SK-N-SH (cell line): ENCODE data around the gene CYYR1. TPM values are rescaled to one million over a fixed set of nuclear protein-coding genes. Genes with fewer than 3 reads are reported as not detected.

Source experiments
- CTCF ChIA-PET: fragments of 300-600, 350-600 bp; formaldehyde crosslinking; extraction: SDS; loops from one replicate; lab custom pipeline; 2021; lab: Yijun Ruan, JAX
- POLR2A ChIA-PET: fragments of 350-600 bp; sonication (Branson Sonifier 250); formaldehyde crosslinking; extraction: SDS; loops from one replicate; lab custom pipeline; 2020; ENCODE audit warnings: antibody characterized with exemption, inconsistent platforms; lab: Yijun Ruan, JAX
- DNase-seq: peaks from one replicate; pipeline ENCODE4 v3.0.0; 2012
- H2AFZ ChIP-seq: fragments of 200-600 bp; sonication (generic); 2 replicates; pipeline ENCODE4 v1.8.1; 2016; ENCODE audit warnings: antibody characterized with exemption, mild to moderate bottlenecking, low read depth
- H3F3A ChIP-seq: fragments of 200-600 bp; sonication (generic); replicated peaks from 2 replicates; pipeline ENCODE3; 2016; ENCODE audit warnings: antibody characterized with exemption, mild to moderate bottlenecking; ENCODE audit not compliant: insufficient read depth
- H3K27ac ChIP-seq, 2 experiments: fragments of 200-500 bp in 1 of 2; fragments of 200-600 bp in 1 of 2; sonication (Bioruptor generic) in 1 of 2; sonication (generic), shearing (Covaris generic) in 1 of 2; 2 replicates each; pipeline versions ENCODE4 v1.5.1 to v1.6.1; 2014 to 2016; ENCODE audit warnings: low read depth in 2 of 2, inconsistent platforms in 1 of 2, low read length in 1 of 2, mild to moderate bottlenecking in 1 of 2, mixed read lengths in 1 of 2
- H3K27me3 ChIP-seq: fragments of 200-600 bp; sonication (generic), shearing (Covaris generic); 2 replicates; pipeline ENCODE4 v1.6.1; 2016; ENCODE audit warnings: mixed run types; ENCODE audit not compliant: insufficient read depth
- H3K36me3 ChIP-seq, 2 experiments: fragments of 200-500 bp in 1 of 2; fragments of 200-600 bp in 1 of 2; sonication (Bioruptor generic) in 1 of 2; sonication (generic) in 1 of 2; replicated peaks in 1 of 2; 2 replicates each; pipeline versions ENCODE3 to v1.5.1; 2014 to 2016; ENCODE audit warnings: low read length in 1 of 2, mild to moderate bottlenecking in 1 of 2; ENCODE audit not compliant: insufficient read depth in 2 of 2, control insufficient read depth in 1 of 2
- H3K4me1 ChIP-seq, 2 experiments: fragments of 200-500 bp in 1 of 2; fragments of 200-600 bp in 1 of 2; sonication (Bioruptor generic) in 1 of 2; sonication (generic), shearing (Covaris generic) in 1 of 2; 2 replicates each; pipeline versions ENCODE4 v1.5.1 to v1.6.1; 2014 to 2016; ENCODE audit warnings: low read depth in 1 of 2, low read length in 1 of 2, mixed run types in 1 of 2; ENCODE audit not compliant: insufficient read depth in 2 of 2, control insufficient read depth in 1 of 2
- H3K4me2 ChIP-seq: fragments of 200-600 bp; sonication (generic), shearing (Covaris generic); 2 replicates; pipeline ENCODE4 v1.6.1; 2017; ENCODE audit warnings: mixed run types
- H3K4me3 ChIP-seq, 2 experiments: fragments of 200-500 bp in 1 of 2; fragments of 200-600 bp in 1 of 2; sonication (Bioruptor generic) in 1 of 2; sonication (generic), shearing (Covaris generic) in 1 of 2; 2 replicates each; pipeline versions ENCODE4 v1.5.1 to v1.8.1; 2014 to 2016; ENCODE audit warnings: low read depth in 2 of 2, inconsistent platforms in 1 of 2, low read length in 1 of 2, mild to moderate bottlenecking in 1 of 2, mixed read lengths in 1 of 2, moderate library complexity in 1 of 2
- H3K79me2 ChIP-seq: fragments of 200-600 bp; sonication (generic); 2 replicates; pipeline ENCODE4 v1.8.1; 2017; ENCODE audit warnings: mild to moderate bottlenecking; ENCODE audit not compliant: insufficient read depth
- H3K9ac ChIP-seq: fragments of 200-600 bp; sonication (generic); 2 replicates; pipeline ENCODE4 v1.6.1; 2017; ENCODE audit warnings: mixed run types
- H3K9me2 ChIP-seq: fragments of 200-600 bp; sonication (generic); 2 replicates; pipeline ENCODE4 v1.6.1; 2017; ENCODE audit warnings: mixed run types
- H3K9me3 ChIP-seq: fragments of 200-600 bp; sonication (generic); 2 replicates; pipeline ENCODE4 v1.6.1; 2017; ENCODE audit warnings: mixed run types, mild to moderate bottlenecking, moderate library complexity
- H4K20me1 ChIP-seq: fragments of 200-600 bp; sonication (generic); 2 replicates; pipeline ENCODE4 v1.6.1; 2017; ENCODE audit warnings: mild to moderate bottlenecking, mixed run types; ENCODE audit not compliant: insufficient read depth
- CHD2 ChIP-seq: fragments of 150-350 bp; IDR thresholded peaks from 2 replicates; pipeline ENCODE4 v1.6.1; 2018; ENCODE audit warnings: low read length; ENCODE audit not compliant: partially characterized antibody
- ELF1 ChIP-seq: IDR thresholded peaks from 2 replicates; pipeline ENCODE4 v1.4.0; 2012
- EP300 ChIP-seq, 2 experiments: IDR thresholded peaks; 2 replicates each; pipeline versions ENCODE4 v1.4.0 to v1.6.1; 2012; ENCODE audit warnings: borderline replicate concordance in 1 of 2, low read depth in 1 of 2, low read length in 1 of 2
- FOSL2 ChIP-seq: IDR thresholded peaks from 2 replicates; pipeline ENCODE4 v1.4.0; 2012; ENCODE audit warnings: low read depth, mild to moderate bottlenecking, moderate library complexity, borderline replicate concordance
- FOXM1 ChIP-seq: IDR thresholded peaks from 2 replicates; pipeline ENCODE4 v1.4.0; 2012; ENCODE audit warnings: low read depth, mild to moderate bottlenecking
- GABPA ChIP-seq: IDR thresholded peaks from 2 replicates; pipeline ENCODE4 v1.4.0; 2012; ENCODE audit warnings: low read depth, mild to moderate bottlenecking
- GATA2 ChIP-seq: sonication (generic); formaldehyde crosslinking; IDR thresholded peaks from 2 replicates; pipeline ENCODE4 v1.5.0; 2020; ENCODE audit warnings: mild to moderate bottlenecking, missing genetic modification reagents
- JUND ChIP-seq: IDR thresholded peaks from 2 replicates; pipeline ENCODE4 v1.4.0; 2012
- MEF2A ChIP-seq: IDR thresholded peaks from 2 replicates; pipeline ENCODE4 v1.4.0; 2012; ENCODE audit warnings: low read depth, borderline replicate concordance
- MXI1 ChIP-seq: IDR thresholded peaks from 2 replicates; pipeline ENCODE4 v1.6.1; 2012; ENCODE audit warnings: mild to moderate bottlenecking, low read depth, low read length, improper control_type of control experiment
- RAD21 ChIP-seq: IDR thresholded peaks from 2 replicates; pipeline ENCODE4 v1.6.1; 2012; ENCODE audit warnings: mild to moderate bottlenecking, low read length
- RXRA ChIP-seq: IDR thresholded peaks from 2 replicates; pipeline ENCODE4 v1.4.0; 2012; ENCODE audit warnings: low read depth, mild to moderate bottlenecking, borderline replicate concordance
- TAF1 ChIP-seq: IDR thresholded peaks from 2 replicates; pipeline ENCODE4 v1.6.1; 2012; ENCODE audit warnings: low read depth, mild to moderate bottlenecking, low read length, moderate library complexity, borderline replicate concordance
- TCF12 ChIP-seq: IDR thresholded peaks from 2 replicates; pipeline ENCODE4 v1.4.0; 2012
- YY1 ChIP-seq: IDR thresholded peaks from 2 replicates; pipeline ENCODE4 v1.4.0; 2012; ENCODE audit warnings: low read depth, mild to moderate bottlenecking
- ZBTB33 ChIP-seq: IDR thresholded peaks from 2 replicates; pipeline ENCODE4 v1.4.0; 2012; ENCODE audit warnings: low read depth, borderline replicate concordance
- WGBS: methylation state at CpG from one replicate; pipeline ENCODE4 v1.1.6; 2017; ENCODE audit warnings: low lambda C conversion rate; 5-methylcytosine and 5-hydroxymethylcytosine counted together
- polyA plus RNA-seq, 3 experiments: library from polyadenylated mRNA; depleted of rRNA; stranded (reverse); fragments of >200 nt; gene quantifications; 2 replicates each; pipeline ENCODE4 v1.2.3, GENCODE V29; 2012
- TF ChIP-seq, protein P1 (sequence below): IDR thresholded peaks from 2 replicates; pipeline ENCODE4 v1.4.0; 2012; ENCODE audit warnings: low read depth
- TF ChIP-seq, protein P2 (sequence below): fragments of 200-600 bp; sonication (generic); IDR thresholded peaks from 2 replicates; pipeline ENCODE4 v1.6.1; 2017; ENCODE audit warnings: antibody characterized with exemption, mild to moderate bottlenecking, moderate library complexity
- TF ChIP-seq, protein P3 (sequence below): IDR thresholded peaks from 2 replicates; pipeline ENCODE4; 2012

CYYR1 gene
- polyA plus RNA-seq, 1 of the 3 experiments (the other 2 are of a cell fraction): not detected

DNA sequence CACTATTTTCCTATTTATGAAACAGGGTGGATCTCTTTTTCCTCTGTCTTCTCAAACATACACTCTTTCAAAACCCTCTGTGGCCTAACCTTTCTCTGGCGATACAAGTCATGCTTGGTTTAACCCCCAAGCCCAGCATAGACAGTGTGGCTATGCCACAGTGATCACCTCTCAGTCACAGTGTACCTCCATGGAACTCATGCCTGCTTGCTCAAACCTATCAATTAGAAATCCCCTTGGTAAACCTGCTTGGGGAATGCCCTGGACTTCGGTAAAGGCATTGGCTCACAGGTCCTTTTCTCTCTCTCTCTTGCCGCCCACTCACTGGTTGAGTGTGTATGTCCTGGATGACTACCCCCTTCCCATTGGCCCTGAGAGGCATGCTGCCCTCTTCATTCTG is 147.5 kb downstream of the CYYR1 start:
- Histone ChIP-seq H3K27me3 (no peaks in the 10 kb centered on the region), H2AFZ (no peak overlapping the region), H3K27ac (no peak overlapping the region), H3K9ac (no peak overlapping the region), H4K20me1 (no peaks in the 10 kb centered on the region), H3K79me2 (no peaks in the 10 kb centered on the region), H3K9me2 (no peaks in the 10 kb centered on the region), H3K4me3 (no peak overlapping the region), H3K9me3 (no peaks in the 10 kb centered on the region), H3F3A (no peaks in the 10 kb centered on the region), H3K4me2 (no peak overlapping the region), H3K4me1 (no peaks in the 10 kb centered on the region), H3K36me3 (no peaks in the 10 kb centered on the region)
- no peak for DNase-seq
- POLR2A ChIA-PET: no interaction called here
- 54% methylated on average over 3 of the region's 3 CpGs for WGBS
- CTCF ChIA-PET: no interaction called here
- no peak for TF ChIP-seq TCF12

GRCh38 chr21:26423511-26423910 is 149.6 kb downstream of the CYYR1 start:
- no peak overlapping the region for H2AFZ ChIP-seq
- no peaks in the 10 kb centered on the region for H3K4me1 ChIP-seq
- 54% methylated on average over 6 of the region's 6 CpGs for WGBS
- H3K36me3 ChIP-seq: no peaks in the 10 kb centered on the region
- no peaks in the 10 kb centered on the region for H3F3A ChIP-seq
- ChIA-PET POLR2A (no interaction called here), CTCF (no interaction called here)
- DNase-seq: no peak
- no peaks in the 10 kb centered on the region for H3K79me2 ChIP-seq
- H3K27me3 ChIP-seq: no peaks in the 10 kb centered on the region
- H4K20me1 ChIP-seq: no peaks in the 10 kb centered on the region
- H3K27ac ChIP-seq: no peak overlapping the region
- H3K4me2 ChIP-seq: no peak overlapping the region
- no peak overlapping the region for H3K4me3 ChIP-seq
- no peaks in the 10 kb centered on the region for H3K9me2 ChIP-seq
- TF ChIP-seq JUND: no peak
- no peak for TF ChIP-seq MXI1
- TF ChIP-seq, protein P1, sequence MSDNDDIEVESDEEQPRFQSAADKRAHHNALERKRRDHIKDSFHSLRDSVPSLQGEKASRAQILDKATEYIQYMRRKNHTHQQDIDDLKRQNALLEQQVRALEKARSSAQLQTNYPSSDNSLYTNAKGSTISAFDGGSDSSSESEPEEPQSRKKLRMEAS: no peak
- no peak for TF ChIP-seq MEF2A
- TF ChIP-seq FOXM1: no peak
- TF ChIP-seq TCF12: no peak
- no peak for TF ChIP-seq YY1
- TF ChIP-seq, protein P2, sequence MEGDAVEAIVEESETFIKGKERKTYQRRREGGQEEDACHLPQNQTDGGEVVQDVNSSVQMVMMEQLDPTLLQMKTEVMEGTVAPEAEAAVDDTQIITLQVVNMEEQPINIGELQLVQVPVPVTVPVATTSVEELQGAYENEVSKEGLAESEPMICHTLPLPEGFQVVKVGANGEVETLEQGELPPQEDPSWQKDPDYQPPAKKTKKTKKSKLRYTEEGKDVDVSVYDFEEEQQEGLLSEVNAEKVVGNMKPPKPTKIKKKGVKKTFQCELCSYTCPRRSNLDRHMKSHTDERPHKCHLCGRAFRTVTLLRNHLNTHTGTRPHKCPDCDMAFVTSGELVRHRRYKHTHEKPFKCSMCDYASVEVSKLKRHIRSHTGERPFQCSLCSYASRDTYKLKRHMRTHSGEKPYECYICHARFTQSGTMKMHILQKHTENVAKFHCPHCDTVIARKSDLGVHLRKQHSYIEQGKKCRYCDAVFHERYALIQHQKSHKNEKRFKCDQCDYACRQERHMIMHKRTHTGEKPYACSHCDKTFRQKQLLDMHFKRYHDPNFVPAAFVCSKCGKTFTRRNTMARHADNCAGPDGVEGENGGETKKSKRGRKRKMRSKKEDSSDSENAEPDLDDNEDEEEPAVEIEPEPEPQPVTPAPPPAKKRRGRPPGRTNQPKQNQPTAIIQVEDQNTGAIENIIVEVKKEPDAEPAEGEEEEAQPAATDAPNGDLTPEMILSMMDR: no peak
- TF ChIP-seq CHD2: no peak
- TF ChIP-seq GATA2 (CRISPR knock-in tag): no peak
- no peak for TF ChIP-seq TAF1
- TF ChIP-seq EP300 (IDR thresholded peaks at IDR 0.05; ENCODE audit: borderline replicate concordance in 1 of 2, low read depth in 1 of 2, low read length in 1 of 2): no peak
- no peak for TF ChIP-seq ELF1
- no peak for TF ChIP-seq GABPA
- no peak for TF ChIP-seq ZBTB33
- TF ChIP-seq, protein P3, sequence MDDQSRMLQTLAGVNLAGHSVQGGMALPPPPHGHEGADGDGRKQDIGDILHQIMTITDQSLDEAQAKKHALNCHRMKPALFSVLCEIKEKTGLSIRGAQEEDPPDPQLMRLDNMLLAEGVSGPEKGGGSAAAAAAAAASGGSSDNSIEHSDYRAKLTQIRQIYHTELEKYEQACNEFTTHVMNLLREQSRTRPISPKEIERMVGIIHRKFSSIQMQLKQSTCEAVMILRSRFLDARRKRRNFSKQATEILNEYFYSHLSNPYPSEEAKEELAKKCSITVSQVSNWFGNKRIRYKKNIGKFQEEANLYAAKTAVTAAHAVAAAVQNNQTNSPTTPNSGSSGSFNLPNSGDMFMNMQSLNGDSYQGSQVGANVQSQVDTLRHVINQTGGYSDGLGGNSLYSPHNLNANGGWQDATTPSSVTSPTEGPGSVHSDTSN: no peak
- TF ChIP-seq RAD21: no peak
- TF ChIP-seq FOSL2: no peak
- no peak for TF ChIP-seq RXRA
- no peak overlapping the region for H3K9ac ChIP-seq
- H3K9me3 ChIP-seq: no peaks in the 10 kb centered on the region
